Subcutaneous adipose tissue (tissue), 4 donors: ENCODE data around the gene CDKL1. TPM values are rescaled to one million over a fixed set of nuclear protein-coding genes. Genes with fewer than 3 reads are reported as not detected.

Experiments
- CTCF ChIP-seq: fragments of 450-650 bp; IDR thresholded peaks from one replicate; pipeline ENCODE4 v1.5.1; 2016; ENCODE audit warnings: low read depth, mild to moderate bottlenecking, control low read depth, antibody characterized with exemption, moderate library complexity
- total RNA-seq, 4 donors: library from RNA; depleted of rRNA; stranded (reverse); fragments of >200 nt; gene quantifications; one replicate each; pipeline ENCODE4 v1.1.0, GENCODE V29; 2016

CDKL1 gene
- total RNA-seq, 4 donors from 2014 or later = 12.2 to 37.7 (median 31.4) TPM

- no peak for TF ChIP-seq CTCF
Observed at GRCh38 chr14:50355692-50356091, 41.0 kb downstream of the CDKL1 start.

- TF ChIP-seq CTCF = no peak
Observed at GRCh38 chr14:50354527-50354926, 42.2 kb downstream of the CDKL1 start.

- TF ChIP-seq CTCF = no peak
Observed at GRCh38 chr14:50353126-50353525, 43.6 kb downstream of the CDKL1 start.

GRCh38 chr14:50352584-50352983 is 44.1 kb downstream of the CDKL1 start:
- no peak for TF ChIP-seq CTCF

GRCh38 chr14:50350975-50351374 is 45.7 kb downstream of the CDKL1 start:
- no peak for TF ChIP-seq CTCF

- TF ChIP-seq CTCF = no peak
Observed at GRCh38 chr14:50348933-50349332, 47.7 kb downstream of the CDKL1 start.

- no peak for TF ChIP-seq CTCF
Observed at GRCh38 chr14:50347521-50347920, 49.2 kb downstream of the CDKL1 start.
